KMS-11 (cell line): Measurements from ENCODE around the gene CRIM1.
A peak's percentile ranks its signal among the peaks of the same experiment; 100 is the strongest.

Experiments
- H2AFZ ChIP-seq: fragments of 200-600 bp; sonication (generic); 2 replicates; pipeline ENCODE4 v1.6.1; 2016; ENCODE audit warnings: antibody characterized with exemption, mixed run types, low read depth
- H3K27ac ChIP-seq: fragments of 200-600 bp; sonication (generic); 2 replicates; pipeline ENCODE4 v1.6.1; 2016; ENCODE audit warnings: mild to moderate bottlenecking, mixed run types
- H3K27me3 ChIP-seq: fragments of 200-600 bp; sonication (generic); 2 replicates; pipeline ENCODE4 v1.6.1; 2017; ENCODE audit warnings: mild to moderate bottlenecking, low read depth, mixed run types, moderate library complexity; ENCODE audit not compliant: insufficient read depth
- H3K36me3 ChIP-seq: fragments of 200-600 bp; sonication (generic); 2 replicates; pipeline ENCODE4 v1.6.1; 2017; ENCODE audit warnings: mild to moderate bottlenecking, mixed run types; ENCODE audit not compliant: insufficient read depth
- H3K4me1 ChIP-seq: fragments of 200-600 bp; sonication (generic); 2 replicates; pipeline ENCODE4 v1.6.1; 2016; ENCODE audit warnings: mild to moderate bottlenecking, low read depth, mixed run types; ENCODE audit not compliant: poor library complexity, severe bottlenecking
- H3K4me2 ChIP-seq: fragments of 200-600 bp; sonication (generic); 2 replicates; pipeline ENCODE4 v1.7.0; 2016; ENCODE audit warnings: mild to moderate bottlenecking, mixed run types
- H3K4me3 ChIP-seq: fragments of 200-600 bp; sonication (generic); IDR thresholded peaks from 2 replicates; pipeline ENCODE4 v1.6.1; 2017; ENCODE audit warnings: low read depth, low read length, mixed read lengths; ENCODE audit not compliant: insufficient read depth
- H3K79me2 ChIP-seq: fragments of 200-600 bp; sonication (generic); 2 replicates; pipeline ENCODE4 v1.6.1; 2016; ENCODE audit warnings: low read depth, mixed run types; ENCODE audit not compliant: insufficient read depth
- H3K9ac ChIP-seq: fragments of 200-600 bp; sonication (generic); 2 replicates; pipeline ENCODE4 v1.6.1; 2016; ENCODE audit warnings: mild to moderate bottlenecking, mixed run types
- H4K20me1 ChIP-seq: fragments of 200-600 bp; sonication (generic); 2 replicates; pipeline ENCODE4 v1.6.1; 2016; ENCODE audit warnings: mild to moderate bottlenecking, mixed run types; ENCODE audit not compliant: insufficient read depth
- CTCF ChIP-seq: fragments of 200-600 bp; sonication (generic); conservative IDR thresholded peaks from 2 replicates; pipeline ENCODE4 v1.6.1; 2017; ENCODE audit warnings: low read depth, mild to moderate bottlenecking, antibody characterized with exemption, low read length, moderate library complexity, mixed read lengths

Gene CRIM1

GRCh38 chr2:36356990-36357846 lies 1.6 kb downstream of the CRIM1 start:
- Histone ChIP-seq H3K79me2 (peaks cover 53% of the 10 kb centered on the region), H3K27ac (peak overlapping the region; percentile 26), H3K36me3 (no peaks in the 10 kb centered on the region), H3K4me2 (peak overlapping the region; percentile 61), H3K4me1 (peaks cover 35% of the 10 kb centered on the region), H4K20me1 (peaks cover 9% of the 10 kb centered on the region; the same call in 1 of the 2 replicates), H3K4me3 (peak overlapping the region; percentile 83), H3K9ac (peak overlapping the region; percentile 85), H2AFZ (peak overlapping the region; percentile 68), H3K27me3 (no peaks in the 10 kb centered on the region)
- TF ChIP-seq CTCF: no peak

GRCh38 chr2:36357847-36358659 lies 2.5 kb downstream of the CRIM1 start:
- Histone ChIP-seq H3K4me3 (peak overlapping the region; percentile 83), H3K4me1 (peaks cover 27% of the 10 kb centered on the region), H3K27me3 (no peaks in the 10 kb centered on the region), H3K4me2 (peak overlapping the region; percentile 61), H3K36me3 (no peaks in the 10 kb centered on the region), H3K9ac (peak overlapping the region; percentile 85; the same call in 1 of the 2 replicates), H3K79me2 (peaks cover 61% of the 10 kb centered on the region), H2AFZ (peak overlapping the region; percentile 68; the same call in 1 of the 2 replicates), H3K27ac (peak overlapping the region; percentile 26; the same call in 1 of the 2 replicates), H4K20me1 (peaks cover 9% of the 10 kb centered on the region; the same call in 1 of the 2 replicates)
- TF ChIP-seq CTCF: peak; percentile 43; the same call in 1 of the 2 replicates

- peak overlapping the region; percentile 61 for H3K4me2 ChIP-seq
- peaks cover 21% of the 10 kb centered on the region for H3K4me1 ChIP-seq
- no peak overlapping the region for H3K9ac ChIP-seq
- no peaks in the 10 kb centered on the region for H3K36me3 ChIP-seq
- no peaks in the 10 kb centered on the region for H3K27me3 ChIP-seq
- no peak overlapping the region for H2AFZ ChIP-seq
- peaks cover 9% of the 10 kb centered on the region; the same call in 1 of the 2 replicates for H4K20me1 ChIP-seq
- peaks cover 70% of the 10 kb centered on the region for H3K79me2 ChIP-seq
- H3K4me3 ChIP-seq: no peak overlapping the region
- TF ChIP-seq CTCF: peak; percentile 74
- H3K27ac ChIP-seq: no peak overlapping the region
These were observed 3.5 kb downstream of the CRIM1 start for GRCh38 chr2:36359067-36359466.

GRCh38 chr2:36360063-36360462 lies 4.5 kb downstream of the CRIM1 start:
- Histone ChIP-seq H3K4me3 (no peak overlapping the region), H3K79me2 (peaks cover 78% of the 10 kb centered on the region), H3K9ac (no peak overlapping the region), H2AFZ (no peak overlapping the region), H3K27me3 (no peaks in the 10 kb centered on the region), H3K4me1 (peaks cover 21% of the 10 kb centered on the region), H4K20me1 (peaks cover 9% of the 10 kb centered on the region; the same call in 1 of the 2 replicates), H3K27ac (no peak overlapping the region), H3K36me3 (no peaks in the 10 kb centered on the region), H3K4me2 (no peak overlapping the region)
- no peak for TF ChIP-seq CTCF
